HL-60 (cell line): Measurements from ENCODE around the gene PTP4A2.

Experiments
- CTCF ChIP-seq: IDR thresholded peaks from one replicate; pipeline ENCODE4 v1.5.1; 2011; ENCODE audit warnings: low read length, control low read depth, inconsistent platforms; ENCODE audit not compliant: insufficient read depth
- GABPA ChIP-seq: IDR thresholded peaks from 2 replicates; pipeline ENCODE4 v1.6.1; 2012; ENCODE audit warnings: low read depth
- POLR2AphosphoS5 ChIP-seq: IDR thresholded peaks from 2 replicates; pipeline ENCODE4 v1.6.1; 2012; ENCODE audit warnings: low read depth

GRCh38 chr1:31924839-31925238, 13.3 kb downstream of the PTP4A2 start:
- TF ChIP-seq CTCF (no peak), POLR2AphosphoS5 (no peak), GABPA (no peak)
